ENCODE measurements around the gene CYB5R3.
"Not testable (repeated sequence)": the region's sequence is repeated elsewhere in the genome, so short reads cannot be mapped to it uniquely, and the experiment has no call there.

The CYB5R3 gene

DNA sequence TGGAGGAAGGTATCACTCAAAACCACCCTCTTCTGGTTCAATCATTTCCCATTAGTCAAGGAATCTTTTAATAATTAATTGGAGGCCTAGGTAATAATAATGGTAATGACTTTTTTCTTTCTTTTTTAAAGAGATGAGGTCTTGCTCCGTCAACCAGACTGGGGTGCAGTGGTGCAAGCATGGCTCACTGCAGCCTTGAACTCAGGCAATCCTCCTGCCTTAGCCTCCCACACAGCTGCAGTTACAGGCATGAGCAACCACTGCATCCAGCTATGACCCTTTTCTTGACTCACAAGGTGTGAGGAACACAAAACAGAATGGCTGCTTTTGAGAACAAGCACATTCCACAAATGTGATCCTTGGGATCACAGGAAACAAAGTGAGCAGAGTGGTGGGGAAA is 38.1 kb downstream of the CYB5R3 start:
- Mint-ChIP-seq H3K27ac (peak overlapping the region; percentile 60), H3K4me1 (peaks cover 71% of the 10 kb centered on the region)

DNA sequence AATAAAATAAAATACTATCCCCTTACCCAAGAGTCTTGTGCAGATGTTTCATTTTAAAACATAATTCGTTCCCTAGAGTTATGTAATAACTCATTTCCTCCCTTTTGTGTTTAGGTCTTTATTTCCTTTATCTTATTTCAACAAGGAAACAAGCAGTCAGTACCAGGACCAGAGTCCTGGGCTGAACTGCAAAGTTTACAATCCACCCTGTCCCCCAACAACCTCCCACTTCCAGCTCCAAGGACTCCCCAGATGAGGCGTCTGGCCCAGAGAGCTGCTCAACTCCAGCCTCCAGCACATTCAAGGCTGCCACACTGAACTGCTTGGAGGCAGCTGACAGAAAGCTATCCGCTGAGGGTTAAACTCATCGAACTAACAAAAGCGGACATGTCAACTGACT is 39.0 kb downstream of the CYB5R3 start:
- DNase-seq (ENCODE audit: low spot score in 2 of 2) (no peak), ATAC-seq (no peak)
- H3K4me1 Mint-ChIP-seq = peaks cover 62% of the 10 kb centered on the region
- no peaks in the 10 kb centered on the region for H3K9me3 Mint-ChIP-seq
- peak overlapping the region; percentile 60 for H3K27ac Mint-ChIP-seq
- no peak overlapping the region for H3K4me3 Mint-ChIP-seq
- H3K36me3 Mint-ChIP-seq = peaks cover 94% of the 10 kb centered on the region

More for the DNA sequence above, 38.1 kb downstream of the CYB5R3 start:
- no peaks in the 10 kb centered on the region for H3K9me3 Mint-ChIP-seq
- no peak overlapping the region for H3K4me3 Mint-ChIP-seq
- ATAC-seq = no peak
- no peak for DNase-seq (ENCODE audit: low spot score in 2 of 2)
- H3K36me3 Mint-ChIP-seq = peaks cover 94% of the 10 kb centered on the region

DNA sequence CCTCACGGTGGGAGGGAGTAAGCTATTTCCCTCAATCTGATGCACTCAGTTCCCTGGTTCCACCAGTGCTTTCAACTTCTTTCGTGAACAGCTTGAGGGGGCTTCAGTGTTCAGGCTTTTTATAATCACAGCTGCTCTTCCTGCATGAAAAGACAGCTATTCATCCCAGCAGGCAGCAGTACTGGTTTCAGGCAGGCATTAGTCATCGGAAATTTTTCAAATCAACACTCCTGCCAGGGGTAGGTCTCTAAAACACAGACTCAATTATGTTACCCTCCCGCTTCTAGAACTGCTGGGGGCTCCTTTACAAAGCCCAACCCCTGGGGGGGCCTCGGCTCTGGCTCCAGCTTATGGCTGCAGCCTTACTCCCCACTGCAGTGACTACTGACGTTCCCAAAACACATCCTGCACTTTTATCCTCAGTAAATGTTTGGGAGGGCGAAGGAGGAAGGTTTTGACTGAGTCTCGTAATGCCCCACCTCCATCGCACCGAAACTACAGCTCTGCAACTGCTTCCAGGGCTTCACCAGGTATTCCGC is 40.3 kb downstream of the CYB5R3 start:
- no peaks in the 10 kb centered on the region for H3K9me3 Mint-ChIP-seq
- no peak for DNase-seq (ENCODE audit: low spot score in 2 of 2)
- H3K36me3 Mint-ChIP-seq = peaks cover 86% of the 10 kb centered on the region
- H3K27ac Mint-ChIP-seq = peak overlapping the region; percentile 81
- H3K4me3 Mint-ChIP-seq = no peak overlapping the region
- peak; percentile 69 for ATAC-seq
- peaks cover 65% of the 10 kb centered on the region for H3K4me1 Mint-ChIP-seq

DNA sequence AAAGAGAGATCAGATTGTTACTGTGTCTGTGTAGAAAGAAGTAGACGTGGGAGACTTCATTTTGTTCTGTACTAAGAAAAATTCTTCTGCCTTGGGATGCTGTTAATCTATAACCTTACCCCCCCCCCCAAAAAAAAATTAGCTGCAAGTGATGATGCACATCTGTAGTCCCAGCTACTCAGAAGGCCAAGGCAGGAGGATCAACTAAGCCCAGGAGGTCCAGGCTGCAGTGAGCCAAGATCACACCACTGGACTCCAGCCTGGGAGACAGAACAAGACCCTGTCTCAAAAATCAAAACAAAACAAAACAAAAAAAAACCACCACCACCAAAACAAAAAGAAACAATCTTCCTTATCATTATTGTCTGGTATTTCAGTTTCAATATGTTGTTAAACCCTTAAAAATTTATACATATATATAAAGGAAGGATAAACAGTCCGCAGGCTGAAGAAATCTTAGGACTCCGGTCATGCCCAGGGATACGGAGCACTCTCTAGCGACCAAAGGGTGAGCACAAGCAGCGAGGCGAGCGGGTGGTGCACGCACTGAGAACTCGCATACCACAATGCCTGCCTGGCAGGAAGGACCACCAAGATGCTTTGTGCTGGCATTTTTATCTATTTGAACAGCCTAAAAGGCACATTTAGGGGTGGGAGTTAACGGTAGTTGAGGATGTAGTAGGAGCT is 40.9 kb downstream of the CYB5R3 start:
- no peaks in the 10 kb centered on the region for H3K9me3 Mint-ChIP-seq
- H3K4me1 Mint-ChIP-seq = peaks cover 69% of the 10 kb centered on the region
- DNase-seq (ENCODE audit: low spot score in 2 of 2) (no peak), ATAC-seq (no peak)
- H3K36me3 Mint-ChIP-seq = peaks cover 82% of the 10 kb centered on the region
- peak overlapping the region; percentile 81 for H3K27ac Mint-ChIP-seq
- H3K4me3 Mint-ChIP-seq = no peak overlapping the region

DNA sequence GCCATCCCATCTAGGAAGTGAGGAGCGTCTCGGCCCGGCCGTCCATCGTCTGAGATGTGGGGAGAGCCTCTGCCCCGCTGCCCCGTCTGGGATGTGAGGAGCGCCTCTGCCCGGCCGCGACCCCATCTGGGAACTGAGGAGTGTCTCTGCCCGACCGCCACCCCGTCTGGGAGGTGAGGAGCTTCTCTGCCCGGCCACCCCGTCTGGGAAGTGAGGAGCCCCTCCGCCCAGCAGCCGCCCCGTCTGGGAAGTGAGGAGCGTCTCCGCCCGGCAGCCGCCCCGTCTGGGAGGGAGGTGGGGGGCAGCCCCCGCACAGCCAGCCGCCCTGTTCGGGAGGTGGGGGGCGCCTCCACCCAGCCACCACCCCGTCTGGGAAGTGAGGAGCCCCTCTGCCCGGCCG is 41.6 kb downstream of the CYB5R3 start:
- not testable (repeated sequence) for H3K9me3 Mint-ChIP-seq; ATAC-seq; H3K27ac Mint-ChIP-seq; H3K4me3 Mint-ChIP-seq; DNase-seq (ENCODE audit: low spot score in 2 of 2)
- H3K36me3 Mint-ChIP-seq = peaks cover 82% of the 10 kb centered on the region
- H3K4me1 Mint-ChIP-seq = peaks cover 64% of the 10 kb centered on the region

DNA sequence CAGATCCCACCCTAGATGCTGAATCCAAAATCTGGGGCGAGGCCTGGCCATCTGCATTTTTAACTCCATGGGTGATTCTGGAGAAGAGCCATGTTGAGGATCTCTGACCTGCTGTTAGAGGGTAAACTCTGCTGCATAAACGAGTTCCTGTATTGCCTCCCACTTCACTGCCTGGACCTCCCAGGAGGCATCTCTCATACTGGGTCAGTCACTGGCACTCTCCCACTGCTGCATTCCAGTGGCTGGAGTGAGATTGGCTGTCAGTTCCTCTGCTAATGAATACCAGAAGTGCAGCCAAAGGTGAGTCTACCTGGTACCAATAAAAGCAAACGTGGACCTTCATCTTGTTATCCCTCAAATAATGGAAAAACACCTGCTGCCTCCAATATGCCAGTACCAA is 44.8 kb downstream of the CYB5R3 start:
- no peak overlapping the region for H3K4me3 Mint-ChIP-seq

DNA sequence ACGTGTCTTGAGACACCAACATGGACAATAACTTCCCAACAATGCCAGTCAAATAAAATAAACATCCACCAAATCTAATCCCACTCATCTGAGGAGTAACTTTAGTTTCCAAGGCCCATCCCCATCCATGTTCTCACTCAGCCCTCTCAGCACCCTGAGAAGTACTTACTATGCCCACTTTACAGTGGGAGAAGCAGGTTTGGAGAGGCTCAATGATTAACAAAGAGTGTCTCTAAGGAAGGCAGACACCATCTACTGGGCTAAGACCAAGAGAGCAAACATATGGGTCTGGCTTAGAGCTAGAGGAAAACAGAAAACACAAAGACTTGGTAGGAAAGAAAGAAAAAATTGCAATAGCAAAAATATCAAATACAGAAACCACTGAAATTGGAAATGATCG is 45.8 kb downstream of the CYB5R3 start:
- peak overlapping the region; percentile 2 for H3K27ac Mint-ChIP-seq
- H3K36me3 Mint-ChIP-seq = peaks cover 85% of the 10 kb centered on the region
- H3K4me1 Mint-ChIP-seq = peaks cover 26% of the 10 kb centered on the region
- no peak overlapping the region for H3K4me3 Mint-ChIP-seq
- ATAC-seq (no peak), DNase-seq (ENCODE audit: low spot score in 2 of 2) (no peak)
- H3K9me3 Mint-ChIP-seq = no peaks in the 10 kb centered on the region

More for the DNA sequence above, 44.8 kb downstream of the CYB5R3 start:
- H3K27ac Mint-ChIP-seq = no peak overlapping the region
- peaks cover 36% of the 10 kb centered on the region for H3K4me1 Mint-ChIP-seq
- ATAC-seq (no peak), DNase-seq (ENCODE audit: low spot score in 2 of 2) (no peak)
- no peaks in the 10 kb centered on the region for H3K9me3 Mint-ChIP-seq
- H3K36me3 Mint-ChIP-seq = peaks cover 82% of the 10 kb centered on the region

DNA sequence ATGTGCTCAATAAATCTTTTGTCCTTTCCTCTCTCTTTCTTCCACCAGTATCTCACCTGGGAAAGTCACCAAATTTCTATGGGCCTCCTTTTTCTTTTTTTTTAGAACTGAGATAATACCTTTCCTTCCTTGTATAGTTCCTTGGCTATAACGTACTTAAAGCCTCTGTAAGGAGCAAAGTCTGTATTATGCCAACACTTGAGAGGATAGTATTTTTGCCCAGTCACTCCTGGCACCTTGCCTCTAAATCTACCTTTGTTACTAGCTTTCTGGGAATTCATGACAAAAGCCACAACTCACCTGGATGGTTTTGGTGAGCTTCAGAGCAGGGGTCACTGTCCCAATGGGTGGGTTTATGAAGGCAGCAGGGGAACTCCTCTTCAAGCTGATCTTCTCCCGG is 46.7 kb downstream of the CYB5R3 start:
- H3K27ac Mint-ChIP-seq = no peak overlapping the region
- H3K36me3 Mint-ChIP-seq = peaks cover 87% of the 10 kb centered on the region
- no peak overlapping the region for H3K4me3 Mint-ChIP-seq
- DNase-seq (ENCODE audit: low spot score in 2 of 2) (no peak), ATAC-seq (no peak)
- peaks cover 26% of the 10 kb centered on the region for H3K4me1 Mint-ChIP-seq
- no peaks in the 10 kb centered on the region for H3K9me3 Mint-ChIP-seq

DNA sequence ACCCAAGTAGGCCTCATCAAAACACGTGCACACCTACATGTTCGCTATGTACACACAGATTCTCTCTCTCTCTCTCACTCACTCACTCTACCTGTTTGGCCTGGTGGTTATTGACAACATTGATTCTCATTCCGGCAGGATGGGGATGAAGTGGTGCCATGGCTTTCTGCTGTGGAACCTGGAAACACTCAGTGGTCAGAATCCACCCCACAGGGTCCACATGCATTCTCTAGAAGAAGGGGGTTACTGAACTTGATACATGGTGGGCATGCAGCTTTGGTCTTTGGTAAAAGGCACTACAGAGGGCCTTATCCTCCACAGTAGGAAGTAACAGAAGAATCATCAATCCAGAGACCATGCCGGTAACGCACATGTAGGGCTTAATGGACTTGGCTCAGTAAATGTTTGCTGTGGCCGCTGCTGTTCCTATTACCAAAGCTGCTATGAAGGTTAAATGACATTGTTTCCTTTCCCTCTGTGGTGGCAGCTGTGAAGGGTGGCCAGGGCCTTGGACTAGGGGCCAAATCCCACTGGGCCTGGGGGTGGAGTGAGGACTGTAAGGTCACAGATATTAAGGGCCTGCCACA is 47.2 kb downstream of the CYB5R3 start:
- Mint-ChIP-seq H3K27ac (no peak overlapping the region), H3K4me3 (no peak overlapping the region), H3K9me3 (no peaks in the 10 kb centered on the region), H3K4me1 (peaks cover 26% of the 10 kb centered on the region), H3K36me3 (peaks cover 88% of the 10 kb centered on the region)
- ATAC-seq = no peak
- DNase-seq (ENCODE audit: low spot score in 2 of 2) = no peak

DNA sequence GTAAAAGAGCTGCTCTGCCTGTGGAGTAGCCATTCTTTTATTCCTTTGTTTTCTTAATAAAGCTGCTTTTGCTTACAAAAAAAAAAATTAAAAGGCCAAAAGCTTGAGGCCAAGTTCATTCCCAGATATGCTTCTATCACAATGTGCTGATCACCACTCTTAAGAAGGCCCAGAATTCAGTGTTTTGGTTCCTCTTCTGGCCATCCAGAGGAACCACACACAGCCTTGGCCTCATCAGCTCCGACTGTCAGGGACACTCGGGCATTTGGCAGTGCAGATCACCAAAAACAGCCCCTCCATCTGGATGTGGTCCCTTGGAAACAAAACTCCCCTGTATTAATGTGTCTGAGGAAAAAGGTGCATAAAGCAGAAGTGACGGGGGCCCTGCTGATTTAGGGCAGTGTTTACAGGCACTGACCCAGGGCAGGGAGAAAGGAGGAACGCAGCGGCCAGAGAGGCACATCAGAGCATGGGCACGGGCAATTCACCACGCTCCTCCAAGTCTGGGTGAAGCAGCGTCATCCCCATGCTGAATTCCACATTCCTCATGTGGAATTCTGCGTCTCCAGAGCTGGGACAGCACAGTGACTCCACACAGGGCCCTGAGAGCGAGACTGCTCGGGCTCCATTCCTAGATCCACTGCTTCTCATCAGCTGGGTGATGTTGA is 52.2 kb downstream of the CYB5R3 start:
- no peaks in the 10 kb centered on the region for H3K9me3 Mint-ChIP-seq
- ATAC-seq (no peak), DNase-seq (ENCODE audit: low spot score in 2 of 2) (no peak)
- H3K4me1 Mint-ChIP-seq = no peaks in the 10 kb centered on the region
- H3K36me3 Mint-ChIP-seq = peaks cover 100% of the 10 kb centered on the region
- H3K4me3 Mint-ChIP-seq = no peak overlapping the region
- peak overlapping the region; percentile 58 for H3K27ac Mint-ChIP-seq

DNA sequence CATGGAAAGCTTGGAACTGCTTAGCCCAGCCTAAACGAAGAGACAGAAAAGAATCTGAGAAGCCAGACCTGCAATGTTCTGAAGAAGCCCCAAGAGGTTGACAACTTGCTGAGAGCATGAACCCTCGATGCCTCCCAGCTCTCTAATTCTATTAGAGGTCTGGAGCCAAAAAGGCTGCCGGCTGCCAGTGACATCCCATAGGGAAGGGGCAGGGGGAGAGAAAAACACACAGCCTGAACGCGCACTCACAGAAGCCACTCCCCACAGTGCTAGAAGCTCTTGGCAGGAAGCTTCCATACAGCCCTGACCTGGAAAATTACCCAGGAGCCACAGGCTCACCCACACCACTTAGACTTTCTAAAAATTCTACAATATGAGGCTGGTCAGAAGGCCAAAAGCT is 52.9 kb downstream of the CYB5R3 start:
- H3K9me3 Mint-ChIP-seq = no peaks in the 10 kb centered on the region
- no peaks in the 10 kb centered on the region for H3K4me1 Mint-ChIP-seq
- ATAC-seq = no peak
- H3K27ac Mint-ChIP-seq = peak overlapping the region; percentile 58
- H3K36me3 Mint-ChIP-seq = peaks cover 100% of the 10 kb centered on the region
- DNase-seq (ENCODE audit: low spot score in 2 of 2) = no peak
- no peak overlapping the region for H3K4me3 Mint-ChIP-seq

DNA sequence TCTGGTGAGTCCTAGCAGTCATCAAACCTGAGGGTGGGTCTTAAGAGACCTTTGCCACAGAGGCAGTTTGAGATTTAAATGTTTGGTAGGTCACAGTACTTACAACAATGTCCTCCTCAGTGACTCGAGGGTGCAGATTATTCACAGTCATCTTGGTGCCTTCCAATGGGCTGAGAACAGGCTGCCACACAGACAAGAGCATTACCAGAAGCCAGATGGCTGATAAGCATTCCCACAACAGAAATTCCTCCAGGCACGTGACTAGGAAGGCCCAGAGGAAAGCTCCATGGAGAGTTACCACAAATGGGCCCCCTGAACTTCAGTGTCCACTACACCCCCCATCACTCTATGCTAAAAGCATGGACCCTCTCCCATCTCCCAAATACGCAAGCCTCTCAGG is 53.8 kb downstream of the CYB5R3 start:
- peak overlapping the region; percentile 58 for H3K27ac Mint-ChIP-seq

DNA sequence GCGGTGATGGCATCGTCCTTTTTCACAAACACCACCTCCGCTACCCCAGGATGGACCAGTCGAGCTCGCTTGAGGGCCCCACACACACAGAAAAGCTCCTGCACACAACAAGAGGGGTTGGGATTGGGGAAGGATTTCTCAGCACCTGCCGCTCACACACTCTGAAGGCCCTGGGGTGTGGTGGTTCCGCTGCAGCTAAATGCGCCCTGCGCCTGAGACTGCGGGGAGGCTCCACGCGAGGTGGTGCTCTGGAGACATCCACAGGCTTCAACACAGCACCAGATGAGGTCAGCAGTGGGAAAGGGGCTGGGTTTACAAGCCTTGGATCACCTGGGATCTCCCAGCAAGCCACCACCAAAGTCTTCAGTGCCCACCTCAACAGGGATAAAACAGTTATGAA is 57.2 kb downstream of the CYB5R3 start:
- Mint-ChIP-seq H3K36me3 (peaks cover 100% of the 10 kb centered on the region), H3K4me1 (no peaks in the 10 kb centered on the region), H3K27ac (peak overlapping the region; percentile 15), H3K9me3 (no peaks in the 10 kb centered on the region), H3K4me3 (no peak overlapping the region)
- no peak for ATAC-seq
- no peak for DNase-seq (ENCODE audit: low spot score in 2 of 2)

More for the DNA sequence above, 53.8 kb downstream of the CYB5R3 start:
- DNase-seq (ENCODE audit: low spot score in 2 of 2) (no peak), ATAC-seq (no peak)
- H3K4me3 Mint-ChIP-seq = no peak overlapping the region
- H3K4me1 Mint-ChIP-seq = no peaks in the 10 kb centered on the region
- H3K9me3 Mint-ChIP-seq = no peaks in the 10 kb centered on the region
- peaks cover 100% of the 10 kb centered on the region for H3K36me3 Mint-ChIP-seq

DNA sequence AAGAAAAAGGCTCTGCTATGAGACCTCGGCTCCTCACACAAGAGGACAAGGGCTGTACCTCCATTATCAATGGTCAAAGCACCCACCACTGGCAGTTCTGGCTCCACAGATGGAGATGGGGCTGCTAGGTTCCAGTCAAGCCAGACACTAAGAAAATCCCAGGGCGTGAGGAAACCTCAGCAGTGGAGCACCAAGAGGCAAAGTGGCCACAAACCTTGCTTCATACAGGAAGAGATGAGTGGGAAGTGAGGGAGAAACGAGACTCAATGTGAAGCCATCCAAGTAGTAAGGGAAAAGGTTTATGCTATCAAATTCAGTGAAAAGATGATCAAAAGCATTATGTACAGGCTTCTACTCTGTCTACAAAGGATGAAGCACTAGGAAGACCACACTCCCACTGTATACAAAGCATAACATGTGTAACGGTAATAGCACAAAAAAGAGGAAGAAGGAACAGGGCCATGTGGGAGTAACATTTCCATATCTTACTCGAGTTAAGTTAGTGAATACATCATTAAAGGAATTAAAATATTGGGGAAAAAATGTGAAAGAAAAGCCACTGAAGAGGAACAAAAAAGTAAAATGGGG is 61.5 kb downstream of the CYB5R3 start:
- H3K9me3 Mint-ChIP-seq = no peaks in the 10 kb centered on the region
- no peak overlapping the region for H3K4me3 Mint-ChIP-seq
- no peak overlapping the region for H3K27ac Mint-ChIP-seq
- ATAC-seq = no peak
- peaks cover 3% of the 10 kb centered on the region for H3K4me1 Mint-ChIP-seq
- H3K36me3 Mint-ChIP-seq = peaks cover 96% of the 10 kb centered on the region
- no peak for DNase-seq (ENCODE audit: low spot score in 2 of 2)

DNA sequence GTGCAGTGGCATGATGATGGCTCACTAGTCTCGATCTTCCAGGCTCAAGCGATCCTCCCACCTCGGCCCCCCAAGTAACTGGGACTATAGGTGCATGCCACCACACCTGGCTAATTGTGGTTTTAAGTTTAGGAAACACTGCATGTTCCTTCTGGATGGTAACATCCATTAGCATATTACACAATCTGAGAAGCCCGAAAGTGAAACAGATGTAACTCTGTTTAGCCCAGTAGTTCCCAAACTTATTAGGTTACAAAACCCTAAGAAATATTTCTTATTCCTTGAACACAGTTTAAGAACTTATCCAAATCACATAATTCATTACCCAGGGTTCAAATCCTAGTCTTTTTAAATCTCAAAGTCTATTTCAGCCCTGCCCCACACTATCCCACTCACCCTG is 62.8 kb downstream of the CYB5R3 start:
- DNase-seq (ENCODE audit: low spot score in 2 of 2) = no peak
- Mint-ChIP-seq H3K4me3 (no peak overlapping the region), H3K36me3 (peaks cover 94% of the 10 kb centered on the region), H3K27ac (no peak overlapping the region), H3K4me1 (peaks cover 14% of the 10 kb centered on the region), H3K9me3 (no peaks in the 10 kb centered on the region)
- ATAC-seq = no peak
